GM12878 (cell line): ENCODE measurements around the gene FGF1. TPM values are rescaled to one million over a fixed set of nuclear protein-coding genes. Genes with fewer than 3 reads are reported as not detected.

Experiments
- ATAC-seq: fragments of 200-7000 bp; cut with Tn5 transposase; 3 replicates; pipeline ENCODE4 v1.9.1; 2020; ENCODE audit warnings: mild to moderate bottlenecking, moderate library complexity
- BruUV-seq: library from RNA; stranded (reverse); fragments of 400-500 nt; replicated peaks from 2 replicates; lab custom pipeline; 2021; lab: Mats Ljungman, UMichigan
- CTCF ChIA-PET: fragments of 300-600 bp; sonication (Branson Sonifier 250); formaldehyde crosslinking; extraction: SDS; loops from one replicate; lab custom pipeline; 2021; ENCODE audit warnings: inconsistent platforms; lab: Yijun Ruan, JAX
- POLR2A ChIA-PET: fragments of 350-600 bp; formaldehyde crosslinking; extraction: SDS; loops from one replicate; lab custom pipeline; 2021; ENCODE audit warnings: inconsistent platforms; lab: Charles Lee
- RAD21 ChIA-PET: fragments of 300-600 bp; sonication (Branson Sonifier 250); formaldehyde crosslinking; loops from one replicate; lab custom pipeline; 2023; ENCODE audit warnings: antibody characterized with exemption; ENCODE audit not compliant: unreplicated experiment; lab: Charles Lee
- SMC1A ChIA-PET: fragments of 300-600 bp; sonication (Branson Sonifier 250); formaldehyde crosslinking; loops from one replicate; lab custom pipeline; 2023; ENCODE audit not compliant: unreplicated experiment, uncharacterized antibody; lab: Charles Lee
- DNase-seq: peaks from one replicate; pipeline ENCODE4 v3.0.0-alpha.2; 2011; ENCODE audit warnings: low read depth, low spot score
- FAIRE-seq: peaks from 3 replicates; lab custom pipeline; 2011; peaks lifted over from hg19 to GRCh38; lab: Jason Lieb, UNC
- H2AFZ ChIP-seq: 2 replicates; pipeline ENCODE4 v1.6.0; 2011; ENCODE audit warnings: low read depth, low read length, control low read depth; ENCODE audit not compliant: control insufficient read depth
- H3K27ac ChIP-seq: 2 replicates; pipeline ENCODE4 v1.5.1; 2011; ENCODE audit warnings: control low read depth; ENCODE audit not compliant: control insufficient read depth, insufficient read depth
- H3K27me3 ChIP-seq, 2 experiments: replicated peaks in 1 of 2; 2 replicates each; pipeline versions ENCODE4 v1.6.0 to v1.6.1; 2011; ENCODE audit warnings: low read length in 1 of 2; ENCODE audit not compliant: control insufficient read depth in 2 of 2, insufficient read depth in 2 of 2
- H3K36me3 ChIP-seq, 2 experiments: 2 replicates each; pipeline ENCODE4 v1.5.1; 2011; ENCODE audit warnings: low read length in 1 of 2; ENCODE audit not compliant: control insufficient read depth in 2 of 2, insufficient read depth in 2 of 2
- H3K4me1 ChIP-seq: 2 replicates; pipeline ENCODE4 v1.6.1; 2011; ENCODE audit warnings: mild to moderate bottlenecking, low read length, moderate library complexity, mixed read lengths; ENCODE audit not compliant: control insufficient read depth, insufficient read depth
- H3K4me2 ChIP-seq: 2 replicates; pipeline ENCODE4 v1.6.0; 2011; ENCODE audit warnings: control low read depth; ENCODE audit not compliant: control insufficient read depth, insufficient read depth
- H3K4me3 ChIP-seq: fragments of 200-600 bp; sonication (generic); 2 replicates; pipeline ENCODE4 v1.5.1; 2016
- H3K79me2 ChIP-seq: 2 replicates; pipeline ENCODE4 v1.6.0; 2011; ENCODE audit warnings: low read length; ENCODE audit not compliant: control insufficient read depth, insufficient read depth
- H3K9ac ChIP-seq: 2 replicates; pipeline ENCODE4 v1.8.0; 2011; ENCODE audit warnings: low read length, control low read depth, mixed read lengths; ENCODE audit not compliant: control insufficient read depth, insufficient read depth
- H3K9me3 ChIP-seq: replicated peaks from 3 replicates; pipeline ENCODE4 v1.5.1; 2011; ENCODE audit warnings: mild to moderate bottlenecking, low read length; ENCODE audit not compliant: control insufficient read depth, insufficient read depth
- H4K20me1 ChIP-seq: 2 replicates; pipeline ENCODE4 v1.6.0; 2011; ENCODE audit not compliant: control insufficient read depth, insufficient read depth
- CBX5 ChIP-seq: sonication (generic); IDR thresholded peaks from 2 replicates; pipeline ENCODE4 v1.6.1; 2016; ENCODE audit warnings: low read depth, moderate library complexity, mild to moderate bottlenecking, inconsistent platforms
- CHD4 ChIP-seq: fragments of 200-600 bp; sonication (generic); IDR thresholded peaks from 2 replicates; pipeline ENCODE4 v1.6.1; 2016; ENCODE audit warnings: mild to moderate bottlenecking
- CUX1 ChIP-seq: IDR thresholded peaks from 2 replicates; pipeline ENCODE4 v1.6.1; 2012; ENCODE audit warnings: improper control_type of control experiment, low read depth, low read length; ENCODE audit not compliant: insufficient replicate concordance
- ETV6 ChIP-seq, 2 experiments: fragments of 450-650 bp in 1 of 2; IDR thresholded peaks in 1 of 2; conservative IDR thresholded peaks in 1 of 2; 2 replicates each; pipeline ENCODE4 v1.6.1; 2014; ENCODE audit warnings: antibody characterized with exemption in 1 of 2, borderline replicate concordance in 1 of 2, low read depth in 1 of 2, mild to moderate bottlenecking in 1 of 2, moderate library complexity in 1 of 2
- EZH2 ChIP-seq: IDR thresholded peaks from 2 replicates; pipeline ENCODE4 v1.6.1; 2012; ENCODE audit warnings: low read depth, mild to moderate bottlenecking, control low read depth, inconsistent platforms, low read length, borderline replicate concordance; ENCODE audit not compliant: control insufficient read depth
- FOXM1 ChIP-seq: IDR thresholded peaks from 2 replicates; pipeline ENCODE4 v1.6.1; 2012; ENCODE audit warnings: low read depth, mild to moderate bottlenecking, inconsistent platforms, low read length, moderate library complexity
- HDAC6 ChIP-seq: fragments of 200-600 bp; sonication (generic); IDR thresholded peaks from one replicate; pipeline ENCODE4 v1.8.0; 2017; ENCODE audit warnings: antibody characterized with exemption; ENCODE audit not compliant: unreplicated experiment
- KDM1A ChIP-seq: fragments of 200-600 bp; sonication (generic); IDR thresholded peaks from 2 replicates; pipeline ENCODE4 v1.6.1; 2016; ENCODE audit warnings: borderline replicate concordance
- NR2C1 ChIP-seq: fragments of 450-650 bp; IDR thresholded peaks from 2 replicates; pipeline ENCODE4 v1.6.1; 2017; ENCODE audit warnings: antibody characterized with exemption, mild to moderate bottlenecking, moderate library complexity
- PAX5 ChIP-seq: IDR thresholded peaks from 2 replicates; pipeline ENCODE4 v1.6.1; 2011; ENCODE audit warnings: low read depth, low read length, borderline replicate concordance
- PBX3 ChIP-seq: IDR thresholded peaks from 2 replicates; pipeline ENCODE4 v1.6.1; 2011; ENCODE audit warnings: mild to moderate bottlenecking, low read depth, low read length, moderate library complexity; ENCODE audit not compliant: insufficient replicate concordance
- RAD21 ChIP-seq: IDR thresholded peaks from 2 replicates; pipeline ENCODE4 v1.6.1; 2011; ENCODE audit warnings: mild to moderate bottlenecking, low read depth, low read length, moderate library complexity; ENCODE audit not compliant: insufficient read depth
- RAD51 ChIP-seq: fragments of 450-650 bp; IDR thresholded peaks from 2 replicates; pipeline ENCODE4 v1.6.1; 2016; ENCODE audit warnings: moderate library complexity, mild to moderate bottlenecking, inconsistent platforms
- RFX5 ChIP-seq: IDR thresholded peaks from 2 replicates; pipeline ENCODE4 v1.6.1; 2011; ENCODE audit warnings: low read depth, low read length, improper control_type of control experiment
- SIX5 ChIP-seq: IDR thresholded peaks from 2 replicates; pipeline ENCODE4 v1.6.1; 2011; ENCODE audit warnings: mild to moderate bottlenecking, low read depth, low read length, moderate library complexity; ENCODE audit not compliant: severe bottlenecking
- WRNIP1 ChIP-seq: IDR thresholded peaks from 2 replicates; pipeline ENCODE4 v1.6.1; 2011; ENCODE audit warnings: low read depth, low read length, improper control_type of control experiment, borderline replicate concordance
- WGBS: methylation state at CpG from one replicate; pipeline ENCODE4 v1.1.6; 2016; ENCODE audit warnings: low lambda C conversion rate; ENCODE audit not compliant: insufficient replicate concordance, insufficient coverage; ENCODE audit errors: missing lambda C conversion rate; 5-methylcytosine and 5-hydroxymethylcytosine counted together
- in situ Hi-C: fragments of 300-500 bp; cut with MboI; formaldehyde crosslinking; loops from 9 replicates; pipeline ENCODE4 v1.14.3; 2018; ENCODE audit warnings: mixed read lengths
- intact Hi-C: fragments of 100-400 bp; cut with micrococcal nuclease; formaldehyde crosslinking; loops from one replicate; pipeline ENCODE4 v1.14.2; 2022; ENCODE audit not compliant: unreplicated experiment
- polyA plus RNA-seq, 11 experiments: library from polyadenylated mRNA; depleted of rRNA in 4 of 11; unstranded in 6 of 11; stranded (reverse) in 5 of 11; fragments of >200 nt; fragmentation: Nextera tagmentation in 4 of 11; fragmentation: Illumina TruSeq in 1 of 11; extraction: Ambion mirVana in 4 of 11; extraction: Trizol in 1 of 11; gene quantifications; 1 replicate in 1 of 11; 2 replicates in 10 of 11; pipeline versions ENCODE4 v1.2.1 to v1.2.3, GENCODE V29; 2011 to 2016; ENCODE audit warnings: inconsistent platforms in 2 of 11, missing spikeins in 2 of 11, low read depth in 1 of 11
- total RNA-seq, 4 experiments: library from RNA; depleted of rRNA in 3 of 4; stranded (reverse); fragments of >200 nt in 3 of 4; fragmentation: Illumina TruSeq in 1 of 4; extraction: Trizol in 1 of 4; gene quantifications; 2 replicates each; pipeline versions ENCODE4 v1.2.1 to v1.2.3, GENCODE V29; 2013 to 2021

The FGF1 gene
- total and polyA plus RNA-seq, 10 of the 15 experiments (the other 5 are each of a cell fraction or from before 2014, with no cell fraction given), result not detected

- BruUV-seq, result no TSS peak
- no peak for TF ChIP-seq ETV6 (conservative IDR thresholded peaks at IDR 0.05 in 1 of 2, IDR thresholded peaks at IDR 0.05 in 1 of 2; ENCODE audit: borderline replicate concordance in 1 of 2, low read depth in 1 of 2)
- TF ChIP-seq WRNIP1, result no peak
- TF ChIP-seq CHD4, result no peak
- no peak for TF ChIP-seq RFX5
- no peak for TF ChIP-seq RAD51
- TF ChIP-seq SIX5, result no peak
- TF ChIP-seq NR2C1, result no peak
- no peak for TF ChIP-seq EZH2
- TF ChIP-seq CUX1, result no peak
- TF ChIP-seq PBX3, result no peak
- no peak for TF ChIP-seq CBX5
- no peak for TF ChIP-seq HDAC6
- no peak for TF ChIP-seq FOXM1
- no peak for TF ChIP-seq KDM1A
- no peak for TF ChIP-seq PAX5
- no peak for TF ChIP-seq RAD21
- ChIA-PET POLR2A (no interaction called here), RAD21 (interaction anchor here (2.3 kb wide), 1 partner anchor 44 kb away, joined by 22 read pairs; no protein-coding TSS in a partner anchor), SMC1A (interaction anchor here (0.9 to 1.6 kb wide), 8 partner anchors 27 to 503 kb away, joined by 3 to 7 read pairs (median 3); no protein-coding TSS in a partner anchor), CTCF (interaction anchor here (0.9 to 5.2 kb wide), 16 partner anchors 10 to 507 kb away, joined by 3 to 46 read pairs (median 5); no protein-coding TSS in a partner anchor)
- DNase-seq, result no peak
- H3K9ac ChIP-seq, result no peak overlapping the region
- H3K79me2 ChIP-seq, result no peaks in the 10 kb centered on the region
- H3K4me2 ChIP-seq, result no peak overlapping the region
- no peaks in the 10 kb centered on the region for H3K4me1 ChIP-seq
- no peaks in the 10 kb centered on the region for H4K20me1 ChIP-seq
- H3K4me3 ChIP-seq, result no peak overlapping the region
- no peaks in the 10 kb centered on the region for H3K9me3 ChIP-seq
- in situ Hi-C loops, result no loop called here
- intact Hi-C loops, result loop anchor here (1.0 to 5.0 kb wide), 3 partner anchors 42 to 234 kb away; no protein-coding TSS in a partner anchor
- no peak for FAIRE-seq
- no peak overlapping the region for H3K27ac ChIP-seq
- no peak for ATAC-seq
- H3K27me3 ChIP-seq, result no peaks in the 10 kb centered on the region; a peak in 2 of 4 replicates
- WGBS, result 15% methylated on average over 8 of the region's 8 CpGs
- H2AFZ ChIP-seq, result no peak overlapping the region
- H3K36me3 ChIP-seq, result no peaks in the 10 kb centered on the region
These were observed 31.3 kb downstream of the FGF1 start for GRCh38 chr5:142654578-142655058.
